Mesenchymal stem cell (in vitro differentiated cells and primary cell): ENCODE results near the gene CAMTA1.
"Not testable (repeated sequence)": the region's sequence is repeated elsewhere in the genome, so short reads cannot be mapped to it uniquely, and the experiment has no call there.

Experiments used
- DNase-seq: peaks from one replicate; pipeline ENCODE4 v3.0.0-alpha.2; 2013
- H2AFZ ChIP-seq: one replicate; pipeline ENCODE4 v1.6.1; 2013; ENCODE audit warnings: low read depth, mild to moderate bottlenecking, control low read depth, inconsistent platforms, low read length, moderate library complexity
- H2AK5ac ChIP-seq: 2 replicates; pipeline ENCODE4 v1.6.1; 2013; ENCODE audit warnings: low read length, moderate library complexity, mild to moderate bottlenecking, inconsistent platforms; ENCODE audit not compliant: severe bottlenecking
- H2BK120ac ChIP-seq: one replicate; pipeline ENCODE4 v1.6.1; 2013; ENCODE audit warnings: low read depth, mild to moderate bottlenecking, inconsistent platforms, low read length, moderate library complexity
- H2BK12ac ChIP-seq, 2 experiments: one replicate each; pipeline ENCODE4 v1.6.1; 2013; ENCODE audit warnings: inconsistent platforms in 2 of 2, low read length in 2 of 2, mild to moderate bottlenecking in 2 of 2, moderate library complexity in 2 of 2, control low read depth in 1 of 2
- H2BK15ac ChIP-seq: one replicate; pipeline ENCODE4 v1.6.1; 2013; ENCODE audit warnings: mild to moderate bottlenecking, low read depth, inconsistent platforms; ENCODE audit not compliant: poor library complexity, severe bottlenecking
- H2BK5ac ChIP-seq: 2 replicates; pipeline ENCODE4 v1.6.1; 2013; ENCODE audit warnings: low read depth, mild to moderate bottlenecking, low read length, control low read depth, inconsistent platforms; ENCODE audit not compliant: poor library complexity, severe bottlenecking
- H3K14ac ChIP-seq, 2 experiments: one replicate each; pipeline ENCODE4 v1.6.1; 2013; ENCODE audit warnings: inconsistent platforms in 2 of 2, low read length in 2 of 2, control low read depth in 1 of 2, mild to moderate bottlenecking in 1 of 2, moderate library complexity in 1 of 2
- H3K18ac ChIP-seq, 2 experiments: one replicate each; pipeline ENCODE4 v1.6.1; 2013; ENCODE audit warnings: inconsistent platforms in 2 of 2, low read length in 2 of 2, control low read depth in 1 of 2, low read depth in 1 of 2, mild to moderate bottlenecking in 1 of 2
- H3K23ac ChIP-seq, 2 experiments: one replicate each; pipeline ENCODE4 v1.6.1; 2013; ENCODE audit warnings: inconsistent platforms in 2 of 2, low read length in 2 of 2, mild to moderate bottlenecking in 2 of 2, moderate library complexity in 2 of 2, control low read depth in 1 of 2
- H3K27ac ChIP-seq: 2 replicates; pipeline ENCODE4 v1.5.1; 2013; ENCODE audit warnings: mild to moderate bottlenecking, moderate library complexity, low read length, control low read depth, inconsistent platforms; ENCODE audit not compliant: poor library complexity, severe bottlenecking
- H3K27me3 ChIP-seq, 2 experiments: 2 replicates each; pipeline versions ENCODE4 v1.6.1 to v1.7.0; 2013; ENCODE audit warnings: low read length in 2 of 2, mild to moderate bottlenecking in 2 of 2, moderate library complexity in 2 of 2, control low read depth in 1 of 2, inconsistent platforms in 1 of 2; ENCODE audit not compliant: control insufficient read depth in 1 of 2, insufficient read depth in 1 of 2
- H3K36me3 ChIP-seq, 2 experiments: 2 replicates each; pipeline versions ENCODE4 v1.6.1 to v1.7.0; 2013; ENCODE audit warnings: low read length in 2 of 2, control low read depth in 1 of 2, inconsistent platforms in 1 of 2, low read depth in 1 of 2, mild to moderate bottlenecking in 1 of 2; ENCODE audit not compliant: insufficient read depth in 2 of 2, control insufficient read depth in 1 of 2
- H3K4ac ChIP-seq, 2 experiments: one replicate each; pipeline ENCODE4 v1.6.1; 2013; ENCODE audit warnings: inconsistent platforms in 2 of 2, low read length in 2 of 2, mild to moderate bottlenecking in 2 of 2, moderate library complexity in 2 of 2, control low read depth in 1 of 2, low read depth in 1 of 2
- H3K4me1 ChIP-seq: 2 replicates; pipeline ENCODE4 v1.6.1; 2013; ENCODE audit warnings: low read depth, low read length, control low read depth; ENCODE audit not compliant: control insufficient read depth, insufficient read depth
- H3K4me2 ChIP-seq: 2 replicates; pipeline ENCODE4 v1.6.1; 2013; ENCODE audit warnings: low read length, mild to moderate bottlenecking, inconsistent platforms; ENCODE audit not compliant: poor library complexity, severe bottlenecking
- H3K4me3 ChIP-seq, 2 experiments: 2 replicates each; pipeline versions ENCODE4 v1.5.1 to v1.7.0; 2013; ENCODE audit warnings: low read length in 2 of 2, mild to moderate bottlenecking in 2 of 2, control low read depth in 1 of 2, low read depth in 1 of 2; ENCODE audit not compliant: insufficient read depth in 1 of 2
- H3K79me1 ChIP-seq: replicated peaks from 2 replicates; pipeline ENCODE4 v1.6.1; 2013; ENCODE audit warnings: mild to moderate bottlenecking, control low read depth, low read length, inconsistent platforms; ENCODE audit not compliant: poor library complexity, severe bottlenecking
- H3K9ac ChIP-seq: 2 replicates; pipeline ENCODE4 v1.7.0; 2013; ENCODE audit warnings: mild to moderate bottlenecking, low read length, moderate library complexity
- H3K9me3 ChIP-seq: 2 replicates; pipeline ENCODE4 v1.7.0; 2013; ENCODE audit warnings: mild to moderate bottlenecking, low read length; ENCODE audit not compliant: control insufficient read depth
- H4K8ac ChIP-seq: one replicate; pipeline ENCODE4 v1.6.1; 2013; ENCODE audit warnings: inconsistent platforms, mild to moderate bottlenecking, low read length, moderate library complexity
- H4K91ac ChIP-seq: one replicate; pipeline ENCODE4 v1.6.1; 2013; ENCODE audit warnings: mild to moderate bottlenecking, low read length, inconsistent platforms
- WGBS: methylation state at CpG from one replicate; pipeline ENCODE4 v1.1.7; 2013; ENCODE audit warnings: mixed read lengths; 5-methylcytosine and 5-hydroxymethylcytosine counted together

The CAMTA1 gene

DNA sequence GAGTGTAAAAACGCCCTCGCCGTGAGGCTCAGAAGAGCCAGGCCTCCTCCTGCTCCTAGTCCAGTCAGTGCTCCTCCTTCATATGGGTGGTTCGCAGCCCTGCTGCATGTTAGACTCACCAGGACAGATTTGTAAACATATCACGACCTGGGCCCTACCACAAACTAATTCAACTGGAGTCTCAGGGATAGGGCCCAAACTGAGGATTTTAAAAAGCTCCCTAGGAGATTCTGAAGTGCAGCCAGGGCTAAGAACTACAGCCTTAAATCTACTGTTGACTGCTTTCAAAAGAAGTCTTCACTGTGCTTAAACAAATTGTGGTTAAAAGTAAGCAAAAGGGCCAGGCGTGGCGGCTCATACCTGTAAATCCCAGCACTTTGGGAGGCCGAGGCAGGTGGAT is 57.0 kb downstream of the CAMTA1 start:
- no peak overlapping the region for H3K9ac ChIP-seq
- no peak overlapping the region for H2BK12ac ChIP-seq
- H3K4me3 ChIP-seq: no peak overlapping the region
- no peaks in the 10 kb centered on the region for H3K9me3 ChIP-seq
- no peak overlapping the region for H4K91ac ChIP-seq
- H2AK5ac ChIP-seq: no peak overlapping the region
- no peak overlapping the region for H3K23ac ChIP-seq
- no peak overlapping the region for H2BK15ac ChIP-seq
- peaks cover 14% of the 10 kb centered on the region for H3K79me1 ChIP-seq
- H3K36me3 ChIP-seq: peaks cover 3 to 16% of the 10 kb centered on the region in 2 experiments
- H2BK5ac ChIP-seq: no peak overlapping the region
- no peak overlapping the region for H3K4me2 ChIP-seq
- H3K14ac ChIP-seq: no peak overlapping the region
- DNase-seq: peak; percentile 44
- H2AFZ ChIP-seq: no peak overlapping the region
- no peaks in the 10 kb centered on the region for H3K4me1 ChIP-seq
- H3K18ac ChIP-seq: no peak overlapping the region
- no peak overlapping the region for H3K27ac ChIP-seq
- no peak overlapping the region for H3K4ac ChIP-seq
- H3K27me3 ChIP-seq: no peaks in the 10 kb centered on the region
- 72% methylated on average over 8 of the region's 8 CpGs for WGBS
- H4K8ac ChIP-seq: no peak overlapping the region
- H2BK120ac ChIP-seq: no peak overlapping the region

DNA sequence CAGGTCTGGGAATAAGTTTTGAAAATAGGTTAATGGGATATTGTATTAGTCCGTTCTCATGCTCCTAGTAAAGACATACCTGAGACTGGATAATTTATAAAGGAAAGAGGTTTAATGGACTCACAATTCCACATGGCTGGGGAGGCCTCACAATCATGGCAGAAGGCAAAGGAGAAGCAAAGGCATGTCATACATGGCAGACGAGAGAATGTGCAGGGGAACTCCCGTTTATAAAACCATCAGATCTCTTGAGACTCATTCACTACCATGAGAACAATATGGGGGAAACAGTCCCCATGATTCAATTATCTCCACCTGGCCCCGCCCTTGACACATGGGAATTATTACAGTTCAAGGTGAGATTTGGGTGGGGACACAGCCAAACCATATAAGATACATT is 60.5 kb downstream of the CAMTA1 start:
- not testable (repeated sequence) for H2AFZ ChIP-seq, H2BK5ac ChIP-seq, H3K4me3 ChIP-seq, H3K14ac ChIP-seq, H3K9ac ChIP-seq, H3K4ac ChIP-seq, H2AK5ac ChIP-seq, H3K18ac ChIP-seq, H3K27me3 ChIP-seq, H3K27ac ChIP-seq, H2BK120ac ChIP-seq, H3K79me1 ChIP-seq, H3K4me2 ChIP-seq, H3K9me3 ChIP-seq, H4K91ac ChIP-seq, DNase-seq, H2BK12ac ChIP-seq, H2BK15ac ChIP-seq, H3K4me1 ChIP-seq, H3K23ac ChIP-seq, H4K8ac ChIP-seq
- WGBS: 100% methylated on average over 3 of the region's 4 CpGs
- peaks cover 3 to 22% of the 10 kb centered on the region in 2 experiments for H3K36me3 ChIP-seq

DNA sequence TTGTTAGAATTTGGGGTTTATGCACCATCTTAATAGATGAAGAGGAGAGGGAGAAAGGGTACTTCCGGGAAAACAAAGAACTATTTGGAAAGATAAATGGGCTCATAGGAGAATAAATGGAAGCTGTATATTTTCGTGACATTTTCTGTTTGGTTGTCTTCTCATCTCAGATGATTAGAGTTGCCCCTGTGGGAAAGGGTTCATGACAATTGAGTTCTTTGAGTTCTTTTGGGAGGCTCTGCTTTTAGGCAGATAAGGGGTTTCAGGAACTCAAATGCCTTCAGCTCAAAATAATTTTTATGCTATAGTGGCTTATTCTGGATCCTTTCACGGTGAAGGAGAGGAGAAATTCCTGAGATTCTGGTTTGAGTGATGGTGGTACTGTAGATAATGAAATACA is 63.6 kb downstream of the CAMTA1 start:
- Histone ChIP-seq H2BK5ac (no peak overlapping the region), H2BK15ac (no peak overlapping the region), H3K4me3 (no peak overlapping the region), H3K79me1 (peaks cover 4% of the 10 kb centered on the region), H3K4ac (no peak overlapping the region), H3K18ac (no peak overlapping the region), H3K27me3 (no peaks in the 10 kb centered on the region), H3K4me1 (no peaks in the 10 kb centered on the region), H2BK120ac (no peak overlapping the region), H4K91ac (no peak overlapping the region), H3K9me3 (no peaks in the 10 kb centered on the region), H3K14ac (no peak overlapping the region), H2AFZ (no peak overlapping the region), H3K9ac (no peak overlapping the region), H3K4me2 (no peak overlapping the region), H2BK12ac (no peak overlapping the region), H2AK5ac (no peak overlapping the region), H3K36me3 (peaks cover 3 to 14% of the 10 kb centered on the region in 2 experiments), H3K27ac (no peak overlapping the region), H4K8ac (no peak overlapping the region), H3K23ac (no peak overlapping the region)
- DNase-seq: no peak
- WGBS: 93% methylated on average over 3 of the region's 3 CpGs

DNA sequence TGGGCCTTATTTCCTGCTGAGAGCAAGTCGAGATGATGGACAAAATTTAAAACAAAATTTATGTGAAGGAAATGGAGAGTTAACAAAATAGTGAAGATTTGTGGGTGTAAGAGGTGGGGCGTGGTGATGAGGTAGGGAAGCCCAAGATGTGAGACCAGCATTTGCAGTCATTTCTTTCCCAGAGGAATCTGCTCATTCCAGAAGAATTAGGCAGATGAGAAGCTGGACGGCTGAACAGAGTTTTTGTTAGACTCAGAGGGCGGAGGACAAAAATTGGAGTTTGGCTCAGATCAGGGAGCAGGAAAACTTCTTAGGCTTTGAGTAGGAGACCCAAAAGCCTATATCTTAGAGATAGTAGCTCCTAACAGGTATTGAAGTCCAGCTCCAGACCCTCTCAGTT is 65.3 kb downstream of the CAMTA1 start:
- H2AK5ac ChIP-seq: no peak overlapping the region
- no peak overlapping the region for H3K27ac ChIP-seq
- no peak overlapping the region for H4K91ac ChIP-seq

More for the DNA sequence above, 65.3 kb downstream of the CAMTA1 start:
- Histone ChIP-seq H3K27me3 (no peaks in the 10 kb centered on the region), H3K36me3 (peaks cover 0 to 19% of the 10 kb centered on the region in 2 experiments), H3K4me2 (no peak overlapping the region), H2AFZ (no peak overlapping the region), H3K23ac (no peak overlapping the region), H2BK120ac (no peak overlapping the region), H3K9ac (peak overlapping the region; percentile 69), H3K4me1 (no peaks in the 10 kb centered on the region), H3K79me1 (peaks cover 1% of the 10 kb centered on the region), H4K8ac (no peak overlapping the region), H3K14ac (no peak overlapping the region), H3K4ac (no peak overlapping the region), H3K9me3 (no peaks in the 10 kb centered on the region), H2BK15ac (no peak overlapping the region), H3K4me3 (peak overlapping the region in 1 of 2 experiments; percentile 1), H2BK12ac (no peak overlapping the region), H3K18ac (no peak overlapping the region), H2BK5ac (no peak overlapping the region)
- DNase-seq: no peak
- 87% methylated on average over 4 of the region's 4 CpGs for WGBS
